ENCODE measurements around the gene USP31.

The USP31 gene

GRCh38 chr16:23149267-23149992, at the start of gene USP31:
Gene USP31, minus strand, starts transcription at chr16:23149452. Its CDS starts 182 bp downstream, at chr16:23149270.
- Histone ChIP-seq H3K9me3 (ENCODE audit: control insufficient read depth in 1 of 2, low read length in 2 of 2) (no peaks in the 10 kb centered on the region), H3K4me1 (ENCODE audit: control insufficient read depth in 1 of 2, insufficient read depth in 2 of 2, low read length in 2 of 2) (peaks cover 0 to 25% of the 10 kb centered on the region in 2 donors), H3K27me3 (ENCODE audit: low read depth, low read length) (no peaks in the 10 kb centered on the region), H3K36me3 (ENCODE audit: control insufficient read depth in 1 of 2, insufficient read depth in 2 of 2, low read length in 2 of 2) (no peaks in the 10 kb centered on the region), H3K4me3 (ENCODE audit: low read depth in 1 of 2, low read length in 2 of 2) (peak within 1 kb of the TSS; percentile 81 to 85), H3K27ac (ENCODE audit: low read length) (no peak within 1 kb of the TSS)

- Histone ChIP-seq H3K36me3 (ENCODE audit: control insufficient read depth in 1 of 2, insufficient read depth in 2 of 2, low read length in 2 of 2) (no peaks in the 10 kb centered on the region), H3K27ac (ENCODE audit: low read length) (no peak overlapping the region), H3K9me3 (ENCODE audit: control insufficient read depth in 1 of 2, low read length in 2 of 2) (no peaks in the 10 kb centered on the region), H3K27me3 (ENCODE audit: low read depth, low read length) (no peaks in the 10 kb centered on the region), H3K4me3 (ENCODE audit: low read depth in 1 of 2, low read length in 2 of 2) (no peak overlapping the region), H3K4me1 (ENCODE audit: control insufficient read depth in 1 of 2, insufficient read depth in 2 of 2, low read length in 2 of 2) (peaks cover 0 to 19% of the 10 kb centered on the region in 2 donors)
These were observed 47.3 kb upstream of the USP31 start for GRCh38 chr16:23196539-23196938.

GRCh38 chr16:23195366-23195978, 46.2 kb upstream of the USP31 start:
- H3K27me3 ChIP-seq (ENCODE audit: low read depth, low read length) = no peaks in the 10 kb centered on the region
- no peaks in the 10 kb centered on the region for H3K9me3 ChIP-seq (ENCODE audit: control insufficient read depth in 1 of 2, low read length in 2 of 2)
- H3K36me3 ChIP-seq (ENCODE audit: control insufficient read depth in 1 of 2, insufficient read depth in 2 of 2, low read length in 2 of 2) = no peaks in the 10 kb centered on the region
- H3K4me1 ChIP-seq (ENCODE audit: control insufficient read depth in 1 of 2, insufficient read depth in 2 of 2, low read length in 2 of 2) = peaks cover 0 to 19% of the 10 kb centered on the region in 2 donors
- no peak overlapping the region for H3K27ac ChIP-seq (ENCODE audit: low read length)
- no peak overlapping the region for H3K4me3 ChIP-seq (ENCODE audit: low read depth in 1 of 2, low read length in 2 of 2)

GRCh38 chr16:23194497-23195221, 45.4 kb upstream of the USP31 start:
- H3K4me3 ChIP-seq (ENCODE audit: low read depth in 1 of 2, low read length in 2 of 2) = no peak overlapping the region
- no peaks in the 10 kb centered on the region for H3K36me3 ChIP-seq (ENCODE audit: control insufficient read depth in 1 of 2, insufficient read depth in 2 of 2, low read length in 2 of 2)
- no peak overlapping the region for H3K27ac ChIP-seq (ENCODE audit: low read length)
- H3K4me1 ChIP-seq (ENCODE audit: control insufficient read depth in 1 of 2, insufficient read depth in 2 of 2, low read length in 2 of 2) = peaks cover 0 to 19% of the 10 kb centered on the region in 2 donors
- H3K9me3 ChIP-seq (ENCODE audit: control insufficient read depth in 1 of 2, low read length in 2 of 2) = no peaks in the 10 kb centered on the region
- no peaks in the 10 kb centered on the region for H3K27me3 ChIP-seq (ENCODE audit: low read depth, low read length)

- no peaks in the 10 kb centered on the region for H3K9me3 ChIP-seq (ENCODE audit: control insufficient read depth in 1 of 2, low read length in 2 of 2)
- no peaks in the 10 kb centered on the region for H3K4me1 ChIP-seq (ENCODE audit: control insufficient read depth in 1 of 2, insufficient read depth in 2 of 2, low read length in 2 of 2)
- H3K27ac ChIP-seq (ENCODE audit: low read length) = no peak overlapping the region
- H3K27me3 ChIP-seq (ENCODE audit: low read depth, low read length) = no peaks in the 10 kb centered on the region
- H3K36me3 ChIP-seq (ENCODE audit: control insufficient read depth in 1 of 2, insufficient read depth in 2 of 2, low read length in 2 of 2) = no peaks in the 10 kb centered on the region
- no peak overlapping the region for H3K4me3 ChIP-seq (ENCODE audit: low read depth in 1 of 2, low read length in 2 of 2)
These were observed 39.7 kb upstream of the USP31 start for GRCh38 chr16:23188911-23189310.

- Histone ChIP-seq H3K4me3 (ENCODE audit: low read depth in 1 of 2, low read length in 2 of 2) (no peak overlapping the region), H3K9me3 (ENCODE audit: control insufficient read depth in 1 of 2, low read length in 2 of 2) (no peaks in the 10 kb centered on the region), H3K27me3 (ENCODE audit: low read depth, low read length) (peaks cover 8% of the 10 kb centered on the region), H3K4me1 (ENCODE audit: control insufficient read depth in 1 of 2, insufficient read depth in 2 of 2, low read length in 2 of 2) (peaks cover 0 to 9% of the 10 kb centered on the region in 2 donors), H3K36me3 (ENCODE audit: control insufficient read depth in 1 of 2, insufficient read depth in 2 of 2, low read length in 2 of 2) (no peaks in the 10 kb centered on the region), H3K27ac (ENCODE audit: low read length) (no peak overlapping the region)
These were observed 38.1 kb upstream of the USP31 start for GRCh38 chr16:23187341-23187740.

GRCh38 chr16:23186171-23186570, 36.9 kb upstream of the USP31 start:
- H3K9me3 ChIP-seq (ENCODE audit: control insufficient read depth in 1 of 2, low read length in 2 of 2) = no peaks in the 10 kb centered on the region
- no peaks in the 10 kb centered on the region for H3K36me3 ChIP-seq (ENCODE audit: control insufficient read depth in 1 of 2, insufficient read depth in 2 of 2, low read length in 2 of 2)
- H3K27ac ChIP-seq (ENCODE audit: low read length) = no peak overlapping the region
- H3K4me1 ChIP-seq (ENCODE audit: control insufficient read depth in 1 of 2, insufficient read depth in 2 of 2, low read length in 2 of 2) = peaks cover 0 to 13% of the 10 kb centered on the region in 2 donors
- H3K27me3 ChIP-seq (ENCODE audit: low read depth, low read length) = peaks cover 8% of the 10 kb centered on the region
- no peak overlapping the region for H3K4me3 ChIP-seq (ENCODE audit: low read depth in 1 of 2, low read length in 2 of 2)

- H3K9me3 ChIP-seq (ENCODE audit: control insufficient read depth in 1 of 2, low read length in 2 of 2) = no peaks in the 10 kb centered on the region
- no peak overlapping the region for H3K27ac ChIP-seq (ENCODE audit: low read length)
- H3K36me3 ChIP-seq (ENCODE audit: control insufficient read depth in 1 of 2, insufficient read depth in 2 of 2, low read length in 2 of 2) = no peaks in the 10 kb centered on the region
- peaks cover 8% of the 10 kb centered on the region for H3K27me3 ChIP-seq (ENCODE audit: low read depth, low read length)
- peaks cover 0 to 13% of the 10 kb centered on the region in 2 donors for H3K4me1 ChIP-seq (ENCODE audit: control insufficient read depth in 1 of 2, insufficient read depth in 2 of 2, low read length in 2 of 2)
- no peak overlapping the region for H3K4me3 ChIP-seq (ENCODE audit: low read depth in 1 of 2, low read length in 2 of 2)
These were observed 36.4 kb upstream of the USP31 start for GRCh38 chr16:23185656-23186055.

GRCh38 chr16:23183543-23183862, 34.3 kb upstream of the USP31 start:
- Histone ChIP-seq H3K4me1 (ENCODE audit: control insufficient read depth in 1 of 2, insufficient read depth in 2 of 2, low read length in 2 of 2) (peaks cover 0 to 13% of the 10 kb centered on the region in 2 donors), H3K27me3 (ENCODE audit: low read depth, low read length) (peaks cover 8% of the 10 kb centered on the region), H3K9me3 (ENCODE audit: control insufficient read depth in 1 of 2, low read length in 2 of 2) (no peaks in the 10 kb centered on the region), H3K4me3 (ENCODE audit: low read depth in 1 of 2, low read length in 2 of 2) (no peak overlapping the region), H3K36me3 (ENCODE audit: control insufficient read depth in 1 of 2, insufficient read depth in 2 of 2, low read length in 2 of 2) (no peaks in the 10 kb centered on the region), H3K27ac (ENCODE audit: low read length) (no peak overlapping the region)

GRCh38 chr16:23182679-23183542, 33.7 kb upstream of the USP31 start, which contains the start of gene SCNN1G:
Gene SCNN1G, plus strand, starts transcription at chr16:23182745. Its CDS starts 3,527 bp downstream, at chr16:23186272.
- Histone ChIP-seq H3K27me3 (ENCODE audit: low read depth, low read length) (peaks cover 8% of the 10 kb centered on the region), H3K4me3 (ENCODE audit: low read depth in 1 of 2, low read length in 2 of 2) (peak within 1 kb of the TSS; percentile 7 to 59), H3K9me3 (ENCODE audit: control insufficient read depth in 1 of 2, low read length in 2 of 2) (no peaks in the 10 kb centered on the region), H3K27ac (ENCODE audit: low read length) (no peak within 1 kb of the TSS), H3K36me3 (ENCODE audit: control insufficient read depth in 1 of 2, insufficient read depth in 2 of 2, low read length in 2 of 2) (no peaks in the 10 kb centered on the region), H3K4me1 (ENCODE audit: control insufficient read depth in 1 of 2, insufficient read depth in 2 of 2, low read length in 2 of 2) (peaks cover 0 to 13% of the 10 kb centered on the region in 2 donors)

Measured in muscle layer of duodenum (tissue), 2 donors.